DND-41 (cell line): ENCODE results near the gene SOX4.

Source experiments
- CTCF ChIP-seq: IDR thresholded peaks from 2 replicates; pipeline ENCODE4 v1.5.1; 2012; ENCODE audit warnings: borderline replicate concordance, low read length, moderate library complexity, mild to moderate bottlenecking; ENCODE audit not compliant: poor library complexity, severe bottlenecking; ENCODE audit errors: extremely low read depth
- EZH2 ChIP-seq: IDR thresholded peaks from 3 replicates; pipeline ENCODE4 v1.6.1; 2012; ENCODE audit warnings: borderline replicate concordance, low read depth, mild to moderate bottlenecking, moderate library complexity, low read length, inconsistent platforms; ENCODE audit not compliant: severe bottlenecking

DNA sequence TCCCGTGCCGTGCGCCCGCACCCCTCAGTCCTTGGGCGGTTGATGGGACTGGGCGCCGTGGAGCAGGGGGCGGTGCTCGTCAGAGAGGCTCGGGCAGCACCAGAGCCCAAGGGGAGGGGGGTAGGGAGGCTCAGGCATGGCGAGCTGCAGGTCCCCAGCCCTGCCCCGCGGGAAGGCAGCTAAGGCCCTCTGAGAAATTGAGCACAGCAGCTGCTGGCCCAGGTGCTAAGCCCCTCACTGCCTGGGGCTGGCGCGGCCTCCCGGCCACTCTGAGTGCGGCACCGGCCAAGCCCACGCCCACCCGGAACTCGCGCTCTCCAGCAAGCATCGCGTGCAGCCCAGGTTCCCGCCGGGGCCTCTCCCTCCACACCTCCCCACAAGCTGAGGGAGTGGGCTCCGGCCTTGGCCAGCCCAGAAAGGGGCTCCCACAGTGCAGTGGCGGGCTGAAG, 16.4 kb downstream of the SOX4 start:
- TF ChIP-seq CTCF: no peak
- no peak for TF ChIP-seq EZH2
